NCI-H2107 treated with DMSO at 0.1 percent for 48 hours (cell line): ENCODE measurements around the gene CPNE9.
"Not testable (repeated sequence)": the region's sequence is repeated elsewhere in the genome, so short reads cannot be mapped to it uniquely, and the experiment has no call there.

ENCODE experiments used
- DNase-seq: peaks from one replicate; lab custom pipeline; 2025; ENCODE audit not compliant: unreplicated experiment; lab: John Stamatoyannopoulos, UW

Gene CPNE9

DNA sequence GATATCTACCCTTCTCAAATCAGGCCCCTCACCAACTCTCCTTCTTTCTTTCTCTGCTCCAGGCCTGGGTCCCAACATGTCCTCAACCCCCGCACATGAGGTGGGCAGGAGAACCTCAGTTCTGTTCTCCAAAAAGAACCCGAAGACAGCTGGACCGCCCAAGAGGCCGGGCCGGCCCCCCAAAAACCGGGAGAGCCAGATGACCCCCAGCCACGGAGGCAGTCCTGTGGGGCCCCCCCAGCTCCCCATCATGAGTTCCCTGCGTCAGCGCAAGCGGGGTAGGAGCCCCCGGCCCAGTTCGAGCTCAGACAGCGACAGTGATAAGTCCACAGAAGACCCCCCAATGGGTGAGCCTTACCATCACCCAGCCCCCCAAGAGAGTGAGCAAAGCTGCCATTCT is 40.5 kb downstream of the CPNE9 start:
- no peak for DNase-seq

- no peak for DNase-seq
Measured at GRCh38 chr3:9745521-9745920, 41.9 kb downstream of the CPNE9 start.

DNA sequence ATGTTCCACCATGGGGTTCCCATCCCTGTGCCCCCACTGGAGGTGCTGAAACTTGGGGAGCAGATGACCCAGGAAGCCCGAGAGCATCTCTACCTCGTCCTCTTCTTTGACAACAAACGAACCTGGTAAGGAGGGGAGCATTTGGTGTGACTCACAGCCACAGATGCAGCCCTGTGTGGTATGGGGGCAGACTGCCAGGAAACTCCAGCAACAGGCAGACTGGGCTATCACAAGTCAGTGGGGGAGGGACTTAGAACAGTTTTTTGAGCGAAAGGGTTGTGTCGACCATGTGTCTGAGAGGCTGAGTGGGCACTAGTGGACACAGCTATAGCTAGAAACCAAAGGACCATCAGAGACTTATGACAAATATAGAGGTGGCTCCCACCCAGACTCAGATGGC is 42.7 kb downstream of the CPNE9 start:
- no peak for DNase-seq

GRCh38 chr3:9747267-9747666 is 43.6 kb downstream of the CPNE9 start:
- no peak for DNase-seq

- DNase-seq, result no peak
Measured at GRCh38 chr3:9748031-9748430, 44.4 kb downstream of the CPNE9 start.

DNA sequence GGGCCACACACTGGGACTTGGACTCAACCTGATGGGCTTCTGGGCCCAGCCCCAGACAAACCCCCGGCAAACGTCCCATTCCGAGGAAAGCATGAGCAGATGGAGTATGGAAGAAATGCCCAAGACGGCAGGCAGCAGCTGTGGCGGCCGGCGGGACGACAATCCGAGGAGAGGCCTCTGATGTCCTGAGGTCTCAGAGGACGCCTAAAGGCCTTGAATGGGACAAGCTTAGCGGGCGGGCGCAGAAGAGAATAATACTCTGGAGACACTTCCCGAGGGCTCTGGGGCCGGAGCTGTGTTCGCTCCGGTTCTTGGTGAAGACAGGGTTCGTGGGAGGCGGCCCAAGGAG is 45.6 kb downstream of the CPNE9 start:
- DNase-seq, result no peak

GRCh38 chr3:9749645-9750555 is 46.3 kb downstream of the CPNE9 start, which contains the start of gene OGG1:
OGG1 (plus strand) TSS chr3:9749952; CDS start chr3:9750287, 335 bp downstream.
- peak; percentile 86 for DNase-seq

DNA sequence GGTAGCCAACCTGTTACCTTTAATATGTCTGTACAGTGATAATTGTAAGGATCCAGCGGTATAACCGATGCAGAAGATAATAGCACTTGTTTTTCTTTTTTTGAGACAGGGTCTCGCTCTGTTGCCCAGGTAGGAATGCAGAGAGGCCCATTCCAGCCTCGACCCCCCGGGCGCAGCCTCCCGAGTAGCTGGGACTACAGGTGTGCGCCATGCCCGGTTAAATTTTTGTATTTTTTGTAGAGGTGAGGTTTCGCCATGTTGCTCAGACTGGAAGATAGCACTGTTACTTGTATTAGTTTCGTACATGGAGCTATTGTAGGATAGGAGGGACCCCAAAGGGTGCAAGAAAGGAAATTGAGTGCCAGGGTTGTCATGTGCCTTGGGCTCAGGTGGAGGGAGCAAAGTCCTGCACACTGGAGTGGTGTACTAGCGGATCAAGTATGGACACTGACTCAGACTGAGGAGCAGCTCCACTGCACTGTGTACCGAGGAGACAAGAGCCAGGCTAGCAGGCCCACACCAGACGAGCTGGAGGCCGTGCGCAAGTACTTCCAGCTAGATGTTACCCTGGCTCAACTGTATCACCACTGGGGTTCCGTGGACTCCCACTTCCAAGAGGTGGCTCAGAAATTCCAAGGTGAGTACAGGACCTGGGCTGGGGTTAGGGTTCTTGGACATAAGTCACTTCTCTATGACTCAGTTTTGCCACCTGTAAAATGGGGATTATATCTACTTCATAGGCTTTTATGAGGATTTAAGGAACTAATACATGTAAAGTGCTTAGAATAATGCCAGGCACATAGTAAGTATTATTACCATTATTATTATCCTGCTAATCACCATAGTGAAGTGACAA is 47.2 kb downstream of the CPNE9 start:
- DNase-seq, result no peak

DNA sequence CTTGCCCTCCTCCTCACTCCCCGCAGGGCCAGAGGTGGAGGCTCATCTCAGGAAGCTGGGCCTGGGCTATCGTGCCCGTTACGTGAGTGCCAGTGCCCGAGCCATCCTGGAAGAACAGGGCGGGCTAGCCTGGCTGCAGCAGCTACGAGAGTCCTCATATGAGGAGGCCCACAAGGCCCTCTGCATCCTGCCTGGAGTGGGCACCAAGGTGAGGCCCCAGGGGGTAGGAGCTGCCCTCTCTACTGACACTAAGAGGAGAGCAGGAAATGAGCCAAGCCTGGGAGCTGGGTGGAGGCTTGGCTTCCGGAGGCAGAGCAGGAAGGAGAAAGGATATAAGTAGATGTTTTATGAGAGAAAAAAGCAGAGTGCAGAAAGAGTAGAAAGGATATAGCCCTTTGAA is 51.0 kb downstream of the CPNE9 start:
- no peak for DNase-seq

GRCh38 chr3:9757427-9757826 is 53.8 kb downstream of the CPNE9 start:
- DNase-seq, result no peak

- DNase-seq, result no peak
Measured at GRCh38 chr3:9760779-9761505, 57.3 kb downstream of the CPNE9 start.

DNA sequence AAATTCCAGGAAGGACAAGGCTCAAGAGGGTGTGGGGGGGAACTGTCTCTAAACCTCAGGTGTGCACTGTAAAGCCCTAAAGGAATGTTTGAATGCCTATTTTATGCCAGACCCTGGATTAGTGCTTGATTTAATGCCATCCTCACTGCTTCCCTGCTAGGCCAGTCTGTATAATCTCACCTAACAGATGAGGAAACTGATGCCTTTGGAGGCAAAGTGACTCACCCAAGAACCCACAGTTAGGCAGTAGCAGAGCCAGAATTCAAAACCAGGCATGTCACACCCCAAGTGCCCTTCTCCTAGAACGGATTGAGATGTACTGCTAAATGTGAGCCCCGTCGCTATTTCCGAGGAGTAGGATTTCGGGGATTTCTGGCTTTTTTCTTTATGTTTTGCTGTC is 58.3 kb downstream of the CPNE9 start:
- DNase-seq, result no peak

- DNase-seq, result no peak
Measured at GRCh38 chr3:9762871-9763270, 59.2 kb downstream of the CPNE9 start.

DNA sequence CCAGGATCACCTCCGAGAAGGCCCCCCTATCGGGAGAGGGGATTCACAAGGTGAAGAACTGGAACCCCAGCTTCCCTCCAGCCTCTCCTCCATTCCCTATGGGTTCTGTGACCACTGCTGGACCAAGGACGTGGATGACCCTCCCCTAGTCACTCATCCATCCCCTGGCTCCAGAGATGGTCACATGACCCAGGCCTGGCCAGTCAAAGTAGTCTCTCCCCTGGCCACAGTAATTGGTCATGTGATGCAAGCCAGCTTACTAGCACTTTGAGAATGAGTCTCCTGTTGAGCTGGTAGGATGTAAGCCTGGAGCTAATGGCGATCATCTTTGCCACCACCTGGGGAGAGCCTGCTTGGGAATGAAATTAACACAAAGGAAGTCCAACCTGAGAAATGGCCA is 62.2 kb downstream of the CPNE9 start:
- no peak for DNase-seq

- no peak for DNase-seq
Measured at GRCh38 chr3:9767418-9767817, 63.8 kb downstream of the CPNE9 start.

DNA sequence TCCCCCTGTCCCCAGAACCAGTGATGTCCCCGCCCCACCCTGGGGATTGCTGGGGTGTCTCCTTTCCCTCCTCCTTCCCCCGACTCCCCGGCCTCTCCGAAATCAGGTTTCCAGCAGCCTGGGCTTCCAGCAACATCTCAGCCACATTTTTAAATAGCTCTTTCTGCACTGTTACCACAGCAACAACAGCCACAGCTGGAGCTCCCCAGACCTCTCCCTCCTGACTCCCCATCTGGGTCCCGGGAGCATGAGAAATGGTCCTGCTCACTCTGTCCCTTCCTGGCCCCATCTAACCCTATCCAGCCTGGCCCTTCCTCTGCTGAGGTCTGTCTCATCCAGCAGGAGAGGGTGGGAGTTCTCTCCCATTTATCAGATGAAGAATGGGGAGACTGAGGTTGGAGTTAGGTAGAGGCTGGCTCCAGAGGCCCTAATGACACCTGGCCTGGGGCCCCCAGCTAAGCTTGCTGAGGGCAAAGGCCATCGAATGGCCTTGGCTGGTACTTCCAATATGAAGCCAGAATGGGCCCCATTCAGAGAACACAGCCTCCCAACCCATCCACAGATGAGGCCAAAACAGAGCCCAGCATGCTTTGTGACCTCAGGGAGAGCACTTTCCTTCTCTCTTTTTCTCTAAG is 64.6 kb downstream of the CPNE9 start:
- DNase-seq, result no peak

DNA sequence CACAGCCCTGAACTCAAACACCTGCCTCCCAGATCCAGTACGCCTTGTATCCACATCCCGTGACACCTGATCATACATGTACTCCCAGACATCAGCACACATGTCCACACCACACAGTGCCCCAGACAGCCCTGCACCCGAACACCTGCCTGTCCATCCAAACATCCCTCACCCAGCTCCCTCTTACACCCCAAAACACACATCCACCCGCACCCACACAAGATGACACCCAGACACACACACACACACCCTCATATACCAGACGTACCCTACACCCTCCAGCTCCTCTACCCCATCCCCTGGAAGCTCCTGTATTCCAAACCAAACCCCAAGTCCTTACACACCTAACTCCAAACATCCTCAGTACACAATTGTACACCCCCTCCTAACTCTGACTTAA is 65.4 kb downstream of the CPNE9 start:
- no peak for DNase-seq

- peak; percentile 4 for DNase-seq
Measured at GRCh38 chr3:9769426-9770275, 66.0 kb downstream of the CPNE9 start, which contains the start of gene CAMK1. CAMK1 (minus strand) TSS chr3:9769947; CDS start chr3:9767749, 2,198 bp downstream.

DNA sequence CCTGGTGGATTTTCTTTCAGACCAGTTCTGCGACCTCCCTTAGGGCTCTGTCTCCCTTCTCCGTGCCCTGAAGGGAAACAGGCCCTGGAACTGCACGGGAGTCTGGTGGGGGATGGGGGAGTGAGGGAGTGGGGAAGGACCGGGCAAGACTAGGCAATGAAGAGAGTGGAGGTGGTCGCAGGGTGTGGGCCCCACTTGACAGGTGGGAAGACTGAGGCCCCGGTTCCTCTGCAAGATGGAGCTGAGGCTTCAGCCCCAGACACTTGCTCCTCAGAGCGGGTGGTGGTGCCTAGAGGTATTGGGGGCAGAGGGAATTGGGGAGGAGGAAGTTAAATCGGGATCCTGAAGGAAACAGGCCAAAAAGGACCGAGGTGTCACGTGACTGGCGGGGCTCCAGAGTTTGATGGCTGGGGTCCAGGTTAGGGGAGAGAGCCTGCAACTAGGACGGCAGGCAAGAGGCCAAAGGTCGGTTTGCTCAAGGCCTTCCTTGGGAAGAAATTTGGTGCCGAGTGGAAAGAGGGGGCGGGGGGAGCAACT is 66.7 kb downstream of the CPNE9 start:
- no peak for DNase-seq

GRCh38 chr3:9771007-9771406 is 67.4 kb downstream of the CPNE9 start:
- not testable (repeated sequence) for DNase-seq
